HepG2 (cell line): ENCODE data around the gene POLR1C. TPM values are rescaled to one million over a fixed set of nuclear protein-coding genes. Genes with fewer than 3 reads are reported as not detected.

ENCODE experiments used
- ATAC-seq: fragments of 200-7000 bp; cut with Tn5 transposase; 3 replicates; pipeline ENCODE4 v1.9.1; 2020; ENCODE audit warnings: mild to moderate bottlenecking, moderate library complexity
- BruUV-seq: library from RNA; stranded (reverse); fragments of 400-500 nt; replicated peaks from 2 replicates; lab custom pipeline; 2021; lab: Mats Ljungman, UMichigan
- CTCF ChIA-PET: fragments of 300-600 bp; formaldehyde crosslinking; extraction: SDS; loops from one replicate; lab custom pipeline; 2021; ENCODE audit warnings: low total read pairs, inconsistent platforms, low intra/inter-chr PET ratio; lab: Yijun Ruan, JAX
- POLR2A ChIA-PET: fragments of 350-600 bp; sonication (Branson Sonifier 250); formaldehyde crosslinking; loops from one replicate; lab custom pipeline; 2020; ENCODE audit warnings: antibody characterized with exemption, inconsistent platforms; lab: Yijun Ruan, JAX
- DNase-seq: peaks from one replicate; pipeline ENCODE4 v3.0.0-alpha.2; 2015; ENCODE audit warnings: low spot score
- FAIRE-seq: peaks from 3 replicates; lab custom pipeline; 2011; peaks lifted over from hg19 to GRCh38; lab: Jason Lieb, UNC
- H2AFZ ChIP-seq: one replicate; pipeline ENCODE4 v1.6.1; 2011; ENCODE audit warnings: low read length, inconsistent platforms
- H3K27ac ChIP-seq: fragments of 300-600 bp; 3 replicates; pipeline ENCODE4 v1.8.0; 2011; ENCODE audit warnings: mixed run types, mild to moderate bottlenecking, mixed read lengths, low read length, inconsistent platforms; ENCODE audit not compliant: insufficient read depth; ENCODE audit errors: extremely low read length
- H3K27me3 ChIP-seq, 2 experiments: fragments of 200-600 bp in 1 of 2; 2 replicates in 1 of 2; 3 replicates in 1 of 2; pipeline versions ENCODE4 v1.6.0 to v1.8.0; 2011; ENCODE audit warnings: low read length in 2 of 2, mild to moderate bottlenecking in 2 of 2, moderate library complexity in 2 of 2, inconsistent platforms in 1 of 2; ENCODE audit not compliant: insufficient read depth in 2 of 2, control insufficient read depth in 1 of 2
- H3K36me3 ChIP-seq, 2 experiments: fragments of 200-600 bp in 1 of 2; replicated peaks in 1 of 2; 2 replicates in 1 of 2; 3 replicates in 1 of 2; pipeline versions ENCODE4 v1.5.1 to v1.8.0; 2011; ENCODE audit warnings: low read length in 2 of 2, inconsistent platforms in 1 of 2; ENCODE audit not compliant: insufficient read depth in 2 of 2, control insufficient read depth in 1 of 2
- H3K4me1 ChIP-seq: 2 replicates; pipeline ENCODE4 v1.5.1; 2012; ENCODE audit warnings: low read length, inconsistent platforms; ENCODE audit not compliant: insufficient read depth
- H3K4me2 ChIP-seq: 2 replicates; pipeline ENCODE4 v1.6.0; 2011; ENCODE audit warnings: low read depth, low read length, inconsistent platforms
- H3K4me3 ChIP-seq, 3 experiments: fragments of 200-600 bp in 1 of 3; sonication (generic), shearing (Covaris generic) in 1 of 3; replicated peaks in 1 of 3; 2 replicates each; pipeline ENCODE4 v1.5.1; 2011 to 2016; ENCODE audit warnings: low read length in 3 of 3, inconsistent platforms in 2 of 3, low read depth in 2 of 3, mild to moderate bottlenecking in 2 of 3, control low read depth in 1 of 3, mixed read lengths in 1 of 3; ENCODE audit not compliant: insufficient read depth in 1 of 3
- H3K79me2 ChIP-seq: one replicate; pipeline ENCODE4 v1.6.1; 2011; ENCODE audit warnings: low read length, inconsistent platforms; ENCODE audit not compliant: insufficient read depth
- H3K9ac ChIP-seq: 2 replicates; pipeline ENCODE4 v1.6.0; 2011; ENCODE audit warnings: mild to moderate bottlenecking, low read depth, low read length, inconsistent platforms; ENCODE audit not compliant: insufficient read depth
- H3K9me3 ChIP-seq: 2 replicates; pipeline ENCODE4 v1.5.1; 2012; ENCODE audit warnings: mild to moderate bottlenecking, low read length
- H4K20me1 ChIP-seq: 2 replicates; pipeline ENCODE4 v1.6.0; 2011; ENCODE audit warnings: inconsistent platforms, mild to moderate bottlenecking, low read length, moderate library complexity; ENCODE audit not compliant: insufficient read depth
- ATF1 ChIP-seq: IDR thresholded peaks from 2 replicates; pipeline ENCODE4 v1.6.1; 2016; ENCODE audit warnings: mild to moderate bottlenecking, control low read depth
- CCAR2 ChIP-seq: fragments of 200-400 bp; formaldehyde crosslinking; optimal IDR thresholded peaks from 2 replicates; pipeline ENCODE3; 2018; ENCODE audit warnings: low read depth, mild to moderate bottlenecking, low read length, moderate library complexity
- HNF4G ChIP-seq, 2 experiments: sonication (generic) in 1 of 2; formaldehyde crosslinking in 1 of 2; IDR thresholded peaks; 2 replicates each; pipeline versions ENCODE4 v1.4.0 to v1.6.1; 2011 to 2020; ENCODE audit warnings: borderline replicate concordance in 2 of 2, low read depth in 2 of 2, mild to moderate bottlenecking in 2 of 2, low read length in 1 of 2, missing genetic modification reagents in 1 of 2, moderate library complexity in 1 of 2
- HOXA5 ChIP-seq: sonication (generic); formaldehyde crosslinking; IDR thresholded peaks from 2 replicates; pipeline ENCODE4 v1.4.0; 2020; ENCODE audit warnings: missing genetic modification reagents
- MTA3 ChIP-seq: sonication (generic); formaldehyde crosslinking; IDR thresholded peaks from 2 replicates; pipeline ENCODE4 v1.4.0; 2020; ENCODE audit warnings: missing genetic modification reagents
- POLR2A ChIP-seq, 2 experiments: IDR thresholded peaks; 2 replicates each; pipeline ENCODE4 v1.6.1; 2011; ENCODE audit warnings: low read depth in 2 of 2, low read length in 2 of 2, mild to moderate bottlenecking in 1 of 2, moderate library complexity in 1 of 2; ENCODE audit not compliant: insufficient read depth in 1 of 2
- RBM22 ChIP-seq: fragments of 200-400 bp; formaldehyde crosslinking; optimal IDR thresholded peaks from 2 replicates; pipeline ENCODE3; 2017; ENCODE audit warnings: mild to moderate bottlenecking, low read length, moderate library complexity
- WGBS: methylation state at CpG from one replicate; pipeline ENCODE4 v1.1.6; 2017; ENCODE audit warnings: low lambda C conversion rate; 5-methylcytosine and 5-hydroxymethylcytosine counted together
- in situ Hi-C: cut with HindIII; loops from 2 replicates; pipeline ENCODE4 v1.10.0; 2017; ENCODE audit warnings: low pct_unique_long_range_greater_than_20kb; ENCODE audit not compliant: extremely low pct_ligation_motif_present
- intact Hi-C: fragments of 100-400 bp; cut with micrococcal nuclease; formaldehyde crosslinking; loops from one replicate; pipeline ENCODE4 v1.10.0; 2022; ENCODE audit not compliant: unreplicated experiment
- polyA plus RNA-seq, 8 experiments: library from polyadenylated mRNA; depleted of rRNA in 3 of 8; stranded (reverse) in 7 of 8; unstranded in 1 of 8; fragments of >200 nt; fragmentation: Illumina TruSeq in 4 of 8; extraction: Trizol in 4 of 8; gene quantifications; 2 replicates each; pipeline versions ENCODE4 v1.2.1 to v1.2.3, GENCODE V29; 2011 to 2016; ENCODE audit warnings: low read depth in 4 of 8, missing spikeins in 1 of 8, mixed read lengths in 1 of 8; ENCODE audit not compliant: insufficient read depth in 1 of 8
- total RNA-seq, 5 experiments: library from RNA; depleted of rRNA; stranded (reverse); fragments of >200 nt; fragmentation: Illumina TruSeq; extraction: Trizol; gene quantifications; 2 replicates each; pipeline ENCODE4 v1.2.3, GENCODE V29; 2016; ENCODE audit warnings: low read depth in 1 of 5

POLR1C gene
- total and polyA plus RNA-seq, 2 of the 13 experiments (the other 11 are each of a cell fraction or from before 2014, with no cell fraction given) = 62.6 to 72.2 TPM

- Histone ChIP-seq H3K9ac (no peak overlapping the region), H3K9me3 (no peaks in the 10 kb centered on the region), H4K20me1 (no peaks in the 10 kb centered on the region), H3K36me3 (peaks cover 56 to 87% of the 10 kb centered on the region in 2 experiments), H3K27me3 (no peaks in the 10 kb centered on the region), H3K4me2 (no peak overlapping the region), H3K27ac (no peak overlapping the region), H2AFZ (no peak overlapping the region), H3K4me1 (peaks cover 17% of the 10 kb centered on the region), H3K4me3 (no peak overlapping the region), H3K79me2 (peaks cover 19% of the 10 kb centered on the region)
- FAIRE-seq = no peak
- in situ Hi-C loops = no loop called here
- DNase-seq = no peak
- CTCF ChIA-PET = no interaction called here
- intact Hi-C loops = no loop called here
- BruUV-seq = TSS peak; percentile 12
- peak; percentile 12 for ATAC-seq
- WGBS = 97% methylated on average over 8 of the region's 8 CpGs
- no peak for TF ChIP-seq HNF4G (IDR thresholded peaks at IDR 0.05; ENCODE audit: borderline replicate concordance, low read depth, low read length)
- no peak for TF ChIP-seq HNF4G (CRISPR knock-in tag; IDR thresholded peaks at IDR 0.05; ENCODE audit: borderline replicate concordance, low read depth)
- TF ChIP-seq HOXA5 = no peak
- peak; percentile 33 for TF ChIP-seq RBM22
- TF ChIP-seq ATF1 = no peak
- POLR2A ChIA-PET = interaction anchor here (1.2 to 2.1 kb wide), 2 partner anchors 12 to 53 kb away, joined by 4 to 5 read pairs; partner anchors contain the start of gene LRRC73
These were observed 5.8 kb downstream of the POLR1C start for GRCh38 chr6:43522547-43523261.

- in situ Hi-C loops (no loop called here), intact Hi-C loops (no loop called here)
- Histone ChIP-seq H3K36me3 (peaks cover 57 to 92% of the 10 kb centered on the region in 2 experiments), H3K4me1 (peaks cover 11% of the 10 kb centered on the region), H3K4me3 (no peak overlapping the region), H4K20me1 (no peaks in the 10 kb centered on the region), H3K27me3 (no peaks in the 10 kb centered on the region), H3K9ac (no peak overlapping the region), H3K4me2 (no peak overlapping the region), H3K79me2 (peaks cover 13% of the 10 kb centered on the region), H3K9me3 (no peaks in the 10 kb centered on the region), H2AFZ (no peak overlapping the region), H3K27ac (no peak overlapping the region)
- DNase-seq = no peak
- no peak for FAIRE-seq
- peak; percentile 12; the same call in 2 of the 3 replicates for ATAC-seq
- TF ChIP-seq MTA3 (CRISPR knock-in tag) (no peak), POLR2A (IDR thresholded peaks at IDR 0.05; ENCODE audit: insufficient read depth in 1 of 2, low read depth in 2 of 2, low read length in 2 of 2) (peak in 1 of 2 experiments; percentile 47; a peak in 1 of 4 replicates), CCAR2 (no peak), RBM22 (peak; percentile 9)
- WGBS = 94% methylated on average over 3 of the region's 3 CpGs
- no TSS peak for BruUV-seq
- CTCF ChIA-PET = no interaction called here
- POLR2A ChIA-PET = interaction anchor here (2.1 kb wide), 1 partner anchor 52 kb away, joined by 4 read pairs; no protein-coding TSS in a partner anchor
These were observed 6.4 kb downstream of the POLR1C start for GRCh38 chr6:43523284-43523683.
